Neutrophil (primary cell): ENCODE results near the gene HSD11B1L.
"Not testable (repeated sequence)": the region's sequence is repeated elsewhere in the genome, so short reads cannot be mapped to it uniquely, and the experiment has no call there.

Source experiments
- H3K27ac ChIP-seq: fragments of 200-600 bp; sonication (generic); 2 replicates; pipeline ENCODE4 v1.5.1; 2016; ENCODE audit warnings: mild to moderate bottlenecking, moderate library complexity
- H3K27me3 ChIP-seq: fragments of 200-600 bp; sonication (generic); 2 replicates; pipeline ENCODE4 v1.6.0; 2016; ENCODE audit warnings: mild to moderate bottlenecking
- H3K36me3 ChIP-seq: fragments of 200-600 bp; sonication (generic); 2 replicates; pipeline ENCODE4 v1.5.1; 2017
- H3K4me1 ChIP-seq, 2 experiments: fragments of 200-600 bp in 1 of 2; sonication (generic) in 1 of 2; 1 replicate in 1 of 2; 2 replicates in 1 of 2; pipeline versions ENCODE4 v1.5.1 to v1.6.1; 2013 to 2016; ENCODE audit warnings: low read depth in 1 of 2, low read length in 1 of 2, mild to moderate bottlenecking in 1 of 2, moderate library complexity in 1 of 2; ENCODE audit not compliant: control insufficient read depth in 1 of 2, insufficient read depth in 1 of 2
- H3K4me3 ChIP-seq, 2 experiments: fragments of 200-600 bp in 1 of 2; sonication (generic) in 1 of 2; 1 replicate in 1 of 2; 2 replicates in 1 of 2; pipeline ENCODE4 v1.5.1; 2013 to 2016; ENCODE audit warnings: low read depth in 1 of 2, low read length in 1 of 2, mild to moderate bottlenecking in 1 of 2, moderate library complexity in 1 of 2
- H3K9me3 ChIP-seq: fragments of 200-600 bp; sonication (generic); 2 replicates; pipeline ENCODE4 v1.5.1; 2016
- TF ChIP-seq, protein P1 (sequence below): fragments of 200-600 bp; sonication (generic); IDR thresholded peaks from 2 replicates; pipeline ENCODE4 v1.5.1; 2016; ENCODE audit warnings: antibody characterized with exemption

HSD11B1L gene

GRCh38 chr19:5700455-5701092, 19.7 kb downstream of the HSD11B1L start:
- TF ChIP-seq, protein P1, sequence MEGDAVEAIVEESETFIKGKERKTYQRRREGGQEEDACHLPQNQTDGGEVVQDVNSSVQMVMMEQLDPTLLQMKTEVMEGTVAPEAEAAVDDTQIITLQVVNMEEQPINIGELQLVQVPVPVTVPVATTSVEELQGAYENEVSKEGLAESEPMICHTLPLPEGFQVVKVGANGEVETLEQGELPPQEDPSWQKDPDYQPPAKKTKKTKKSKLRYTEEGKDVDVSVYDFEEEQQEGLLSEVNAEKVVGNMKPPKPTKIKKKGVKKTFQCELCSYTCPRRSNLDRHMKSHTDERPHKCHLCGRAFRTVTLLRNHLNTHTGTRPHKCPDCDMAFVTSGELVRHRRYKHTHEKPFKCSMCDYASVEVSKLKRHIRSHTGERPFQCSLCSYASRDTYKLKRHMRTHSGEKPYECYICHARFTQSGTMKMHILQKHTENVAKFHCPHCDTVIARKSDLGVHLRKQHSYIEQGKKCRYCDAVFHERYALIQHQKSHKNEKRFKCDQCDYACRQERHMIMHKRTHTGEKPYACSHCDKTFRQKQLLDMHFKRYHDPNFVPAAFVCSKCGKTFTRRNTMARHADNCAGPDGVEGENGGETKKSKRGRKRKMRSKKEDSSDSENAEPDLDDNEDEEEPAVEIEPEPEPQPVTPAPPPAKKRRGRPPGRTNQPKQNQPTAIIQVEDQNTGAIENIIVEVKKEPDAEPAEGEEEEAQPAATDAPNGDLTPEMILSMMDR: no peak
- peaks cover 68% of the 10 kb centered on the region for H3K36me3 ChIP-seq
- H3K9me3 ChIP-seq: no peaks in the 10 kb centered on the region
- H3K4me3 ChIP-seq: no peak overlapping the region
- H3K27me3 ChIP-seq: no peaks in the 10 kb centered on the region
- H3K4me1 ChIP-seq: no peaks in the 10 kb centered on the region
- H3K27ac ChIP-seq: no peak overlapping the region

DNA sequence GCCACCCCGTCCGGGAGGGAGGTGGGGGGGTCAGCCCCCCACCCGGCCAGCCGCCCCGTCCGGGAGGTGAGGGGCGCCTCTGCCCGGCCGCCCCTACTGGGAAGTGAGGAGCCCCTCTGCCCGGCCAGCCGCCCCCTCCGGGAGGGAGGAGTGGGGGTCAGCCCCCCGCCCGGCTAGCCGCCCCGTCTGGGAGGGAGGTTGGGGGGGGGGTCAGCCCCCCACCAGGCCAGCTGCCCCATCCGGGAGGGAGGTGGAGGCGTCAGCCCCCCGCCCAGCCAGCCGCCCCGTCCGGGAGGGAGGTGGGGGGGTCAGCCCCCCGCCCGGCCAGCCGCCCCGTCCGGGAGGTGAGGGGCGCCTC, 21.2 kb downstream of the HSD11B1L start:
- H3K9me3 ChIP-seq, H3K4me1 ChIP-seq, H3K27me3 ChIP-seq, H3K4me3 ChIP-seq, H3K27ac ChIP-seq: not testable (repeated sequence)
- H3K36me3 ChIP-seq: peaks cover 68% of the 10 kb centered on the region

- H3K4me3 ChIP-seq: no peak overlapping the region
- no peaks in the 10 kb centered on the region for H3K27me3 ChIP-seq
- H3K36me3 ChIP-seq: peaks cover 66% of the 10 kb centered on the region
- TF ChIP-seq, protein P1: no peak
- no peaks in the 10 kb centered on the region for H3K9me3 ChIP-seq
- H3K27ac ChIP-seq: no peak overlapping the region
- no peaks in the 10 kb centered on the region for H3K4me1 ChIP-seq
Measured at GRCh38 chr19:5703819-5704818, 23.3 kb downstream of the HSD11B1L start.

DNA sequence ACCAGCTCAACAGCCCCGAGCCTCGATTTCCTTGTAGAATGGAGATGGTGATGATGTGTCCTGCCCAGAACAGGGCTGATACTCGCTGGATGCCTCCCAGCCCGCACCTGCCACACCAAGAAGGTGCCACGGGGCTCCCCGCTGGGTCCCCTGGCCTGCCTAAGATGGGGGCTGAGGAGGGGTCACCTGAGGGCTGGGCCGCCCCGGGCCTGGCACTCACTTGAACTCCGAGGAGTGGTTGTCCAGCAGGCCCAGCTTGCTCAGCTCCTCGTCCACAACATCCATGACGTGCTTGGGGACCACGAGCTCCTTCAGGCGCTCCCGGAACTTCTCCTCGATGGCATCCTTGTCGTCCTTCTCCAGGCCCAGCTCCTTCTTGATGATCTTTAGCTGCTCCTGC, 24.7 kb downstream of the HSD11B1L start:
- no peaks in the 10 kb centered on the region for H3K4me1 ChIP-seq
- H3K27me3 ChIP-seq: no peaks in the 10 kb centered on the region
- no peak overlapping the region for H3K27ac ChIP-seq
- peaks cover 58% of the 10 kb centered on the region for H3K36me3 ChIP-seq
- TF ChIP-seq, protein P1: no peak
- no peak overlapping the region for H3K4me3 ChIP-seq
- no peaks in the 10 kb centered on the region for H3K9me3 ChIP-seq

GRCh38 chr19:5706876-5707573, 26.2 kb downstream of the HSD11B1L start:
- Histone ChIP-seq H3K4me3 (no peak overlapping the region), H3K4me1 (no peaks in the 10 kb centered on the region), H3K27me3 (no peaks in the 10 kb centered on the region), H3K36me3 (peaks cover 69% of the 10 kb centered on the region), H3K27ac (no peak overlapping the region), H3K9me3 (no peaks in the 10 kb centered on the region)
- TF ChIP-seq, protein P1: no peak
